GM12864 (cell line): ENCODE results near the gene FOXP2.

Source experiments
- DNase-seq: peaks from one replicate; pipeline ENCODE4 v3.0.0-alpha.2; 2011; ENCODE audit warnings: low read depth
- H3K4me3 ChIP-seq: 2 replicates; pipeline ENCODE4 v1.5.1; 2011; ENCODE audit warnings: mild to moderate bottlenecking, low read depth, low read length, control low read depth
- TF ChIP-seq, protein P1 (sequence below): IDR thresholded peaks from 2 replicates; pipeline ENCODE4 v1.5.1; 2011; ENCODE audit warnings: low read depth, mild to moderate bottlenecking, moderate library complexity, low read length, control low read depth, inconsistent platforms; ENCODE audit errors: missing control alignments

The FOXP2 gene

DNA sequence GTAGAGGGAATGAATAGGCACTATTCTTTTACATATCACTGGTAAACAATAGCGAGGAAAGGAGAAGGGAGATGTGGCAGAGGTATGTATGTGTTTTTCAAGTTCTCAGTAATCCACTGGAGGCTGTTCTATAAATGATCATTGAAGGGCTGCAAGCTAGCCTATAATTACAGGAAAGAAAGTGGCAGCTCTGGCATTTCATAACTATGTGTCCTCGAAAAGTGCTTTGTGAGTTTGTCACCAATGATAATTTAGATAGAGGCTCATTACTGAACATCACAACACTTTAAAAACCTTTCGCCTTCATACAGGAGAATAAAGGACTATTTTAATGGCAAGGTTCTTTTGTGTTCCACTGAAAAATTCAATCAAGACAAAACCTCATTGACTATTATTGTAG is 235.1 kb downstream of the FOXP2 start:
- TF ChIP-seq, protein P1, sequence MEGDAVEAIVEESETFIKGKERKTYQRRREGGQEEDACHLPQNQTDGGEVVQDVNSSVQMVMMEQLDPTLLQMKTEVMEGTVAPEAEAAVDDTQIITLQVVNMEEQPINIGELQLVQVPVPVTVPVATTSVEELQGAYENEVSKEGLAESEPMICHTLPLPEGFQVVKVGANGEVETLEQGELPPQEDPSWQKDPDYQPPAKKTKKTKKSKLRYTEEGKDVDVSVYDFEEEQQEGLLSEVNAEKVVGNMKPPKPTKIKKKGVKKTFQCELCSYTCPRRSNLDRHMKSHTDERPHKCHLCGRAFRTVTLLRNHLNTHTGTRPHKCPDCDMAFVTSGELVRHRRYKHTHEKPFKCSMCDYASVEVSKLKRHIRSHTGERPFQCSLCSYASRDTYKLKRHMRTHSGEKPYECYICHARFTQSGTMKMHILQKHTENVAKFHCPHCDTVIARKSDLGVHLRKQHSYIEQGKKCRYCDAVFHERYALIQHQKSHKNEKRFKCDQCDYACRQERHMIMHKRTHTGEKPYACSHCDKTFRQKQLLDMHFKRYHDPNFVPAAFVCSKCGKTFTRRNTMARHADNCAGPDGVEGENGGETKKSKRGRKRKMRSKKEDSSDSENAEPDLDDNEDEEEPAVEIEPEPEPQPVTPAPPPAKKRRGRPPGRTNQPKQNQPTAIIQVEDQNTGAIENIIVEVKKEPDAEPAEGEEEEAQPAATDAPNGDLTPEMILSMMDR: no peak
- DNase-seq: no peak
- H3K4me3 ChIP-seq: no peak overlapping the region

DNA sequence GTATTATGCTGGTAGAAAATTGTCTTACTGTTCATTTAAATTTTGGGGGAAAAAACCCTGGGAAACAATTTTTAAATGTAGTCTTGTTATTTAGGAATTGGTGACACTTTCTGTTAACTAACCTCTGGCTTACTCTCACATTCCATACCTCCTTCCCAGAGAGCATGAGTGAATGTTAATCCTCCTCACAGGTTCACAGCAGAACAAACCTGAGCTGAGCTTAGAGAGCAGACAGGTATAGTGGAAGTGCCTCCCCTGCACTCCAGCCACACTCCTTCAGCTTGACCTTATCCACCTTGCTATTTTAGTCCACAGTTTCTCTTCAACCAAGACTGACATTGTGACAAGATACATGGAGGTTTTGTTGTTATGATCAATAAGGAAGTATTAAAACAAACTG is 235.9 kb downstream of the FOXP2 start:
- TF ChIP-seq, protein P1: no peak
- no peak overlapping the region for H3K4me3 ChIP-seq
- DNase-seq: no peak

GRCh38 chr7:114652041-114652440 is 237.4 kb downstream of the FOXP2 start:
- DNase-seq: no peak
- TF ChIP-seq, protein P1: no peak
- no peak overlapping the region for H3K4me3 ChIP-seq

DNA sequence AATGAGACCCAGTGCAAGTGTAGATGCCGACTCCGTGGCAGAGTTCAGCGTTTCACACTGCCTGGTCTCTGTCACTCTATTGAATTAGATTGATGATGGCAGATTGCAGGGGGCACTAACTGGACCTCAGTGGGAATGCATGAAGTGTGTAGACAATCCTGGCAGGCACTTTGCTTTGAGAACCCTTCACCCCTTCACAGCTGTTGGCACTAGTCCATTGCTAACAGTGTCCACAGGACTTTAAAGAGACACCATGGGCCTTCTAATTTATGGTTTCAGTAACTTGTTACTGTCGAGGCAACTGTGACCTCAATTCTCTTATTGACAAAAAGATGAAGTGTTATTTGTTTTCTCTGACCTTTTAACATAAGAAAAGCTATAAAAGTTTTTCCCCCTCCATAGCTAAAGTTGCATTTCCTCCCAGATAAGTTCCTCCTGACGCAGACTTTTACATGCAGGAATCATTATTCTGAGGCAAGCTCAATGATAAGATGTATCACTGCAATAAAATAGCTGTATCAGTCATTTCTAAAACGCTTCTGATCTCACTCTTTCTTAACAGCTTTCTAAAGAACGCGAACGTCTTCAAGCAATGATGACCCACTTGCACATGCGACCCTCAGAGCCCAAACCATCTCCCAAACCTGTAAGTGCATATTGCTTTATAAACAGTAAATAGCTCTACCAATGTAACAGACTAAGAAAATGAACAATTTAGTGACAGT is 238.9 kb downstream of the FOXP2 start:
- no peak overlapping the region for H3K4me3 ChIP-seq
- no peak for DNase-seq
- TF ChIP-seq, protein P1: no peak

DNA sequence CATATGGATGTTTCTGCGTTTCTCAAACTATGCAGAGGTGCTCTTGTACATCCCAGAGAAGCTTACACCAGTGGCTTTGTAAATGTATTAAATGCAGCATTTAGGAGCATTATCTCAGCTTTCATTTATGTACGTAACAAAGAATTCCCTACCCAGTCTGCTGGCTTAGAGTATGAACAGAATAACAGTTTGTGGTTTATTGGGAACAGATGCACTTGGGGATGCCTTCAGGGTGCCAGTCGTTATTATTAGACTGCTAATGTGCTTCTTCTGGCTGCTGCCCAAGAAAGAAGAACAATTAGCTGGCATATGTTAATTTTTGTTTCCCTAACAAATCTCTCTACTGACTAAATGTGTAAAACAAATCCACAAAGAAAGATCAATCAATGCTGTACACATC is 241.9 kb downstream of the FOXP2 start:
- TF ChIP-seq, protein P1: no peak
- H3K4me3 ChIP-seq: no peak overlapping the region
- DNase-seq: no peak

DNA sequence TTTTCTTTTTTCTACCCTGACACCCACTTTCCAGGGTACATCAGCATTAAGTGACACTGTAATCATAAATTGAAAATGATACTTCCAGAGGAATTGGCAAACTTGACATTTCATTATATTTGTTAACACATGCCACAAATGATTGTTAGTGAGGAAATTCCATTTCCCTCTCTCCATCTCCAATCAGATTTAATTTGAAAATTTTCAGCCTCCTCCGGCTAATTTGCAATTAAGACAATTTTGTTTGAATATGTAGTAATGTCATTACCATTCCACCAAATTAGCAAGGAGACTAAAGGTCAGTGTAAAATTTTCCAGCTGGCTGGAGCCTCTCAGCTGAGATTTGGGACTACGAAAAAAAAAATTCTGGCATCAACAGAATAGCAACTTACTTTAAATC is 242.7 kb downstream of the FOXP2 start:
- no peak overlapping the region for H3K4me3 ChIP-seq
- DNase-seq: no peak
- TF ChIP-seq, protein P1: no peak

- DNase-seq: no peak
- TF ChIP-seq, protein P1: no peak
- no peak overlapping the region for H3K4me3 ChIP-seq
These were observed 243.6 kb downstream of the FOXP2 start for GRCh38 chr7:114658216-114658615.
